Skeletal muscle tissue (tissue), 4 donors: Measurements from ENCODE around the gene HLA-B. TPM values are rescaled to one million over a fixed set of nuclear protein-coding genes. Genes with fewer than 3 reads are reported as not detected.
A peak's percentile ranks its signal among the peaks of the same experiment; 100 is the strongest.
"Not testable (repeated sequence)": the region's sequence is repeated elsewhere in the genome, so short reads cannot be mapped to it uniquely, and the experiment has no call there.

Experiments used
- H3K27ac ChIP-seq: one replicate; pipeline ENCODE4 v1.7.0; 2013; ENCODE audit warnings: mild to moderate bottlenecking, low read depth, low read length, inconsistent platforms
- H3K27me3 ChIP-seq, 3 donors: one replicate each; pipeline ENCODE4 v1.7.0; 2013; ENCODE audit warnings: low read length in 3 of 3; ENCODE audit not compliant: control insufficient read depth in 3 of 3, insufficient read depth in 3 of 3
- H3K36me3 ChIP-seq, 3 donors: one replicate each; pipeline ENCODE4 v1.7.0; 2013; ENCODE audit warnings: low read length in 3 of 3; ENCODE audit not compliant: control insufficient read depth in 3 of 3, insufficient read depth in 3 of 3
- H3K4me1 ChIP-seq, 3 donors: one replicate each; pipeline ENCODE4 v1.7.0; 2013; ENCODE audit warnings: low read length in 3 of 3, mild to moderate bottlenecking in 3 of 3; ENCODE audit not compliant: control insufficient read depth in 3 of 3, insufficient read depth in 3 of 3
- H3K4me3 ChIP-seq, 3 donors: one replicate each; pipeline ENCODE4 v1.7.0; 2013; ENCODE audit warnings: low read length in 3 of 3
- H3K9ac ChIP-seq, 3 donors: one replicate each; pipeline ENCODE4 v1.7.0; 2013; ENCODE audit warnings: low read length in 3 of 3, mild to moderate bottlenecking in 3 of 3, moderate library complexity in 2 of 3, low read depth in 1 of 3
- H3K9me3 ChIP-seq, 3 donors: one replicate each; pipeline ENCODE4 v1.7.0; 2013; ENCODE audit warnings: low read length in 3 of 3; ENCODE audit not compliant: control insufficient read depth in 3 of 3
- total RNA-seq: library from RNA; depleted of rRNA; stranded (reverse); fragments of >200 nt; gene quantifications from one replicate; pipeline ENCODE4 v1.2.3, GENCODE V29; 2014
- donor health status: Osteomylitis.

Gene HLA-B
- total RNA-seq, 1 donor from 2014 or later, result 92.9 TPM

DNA sequence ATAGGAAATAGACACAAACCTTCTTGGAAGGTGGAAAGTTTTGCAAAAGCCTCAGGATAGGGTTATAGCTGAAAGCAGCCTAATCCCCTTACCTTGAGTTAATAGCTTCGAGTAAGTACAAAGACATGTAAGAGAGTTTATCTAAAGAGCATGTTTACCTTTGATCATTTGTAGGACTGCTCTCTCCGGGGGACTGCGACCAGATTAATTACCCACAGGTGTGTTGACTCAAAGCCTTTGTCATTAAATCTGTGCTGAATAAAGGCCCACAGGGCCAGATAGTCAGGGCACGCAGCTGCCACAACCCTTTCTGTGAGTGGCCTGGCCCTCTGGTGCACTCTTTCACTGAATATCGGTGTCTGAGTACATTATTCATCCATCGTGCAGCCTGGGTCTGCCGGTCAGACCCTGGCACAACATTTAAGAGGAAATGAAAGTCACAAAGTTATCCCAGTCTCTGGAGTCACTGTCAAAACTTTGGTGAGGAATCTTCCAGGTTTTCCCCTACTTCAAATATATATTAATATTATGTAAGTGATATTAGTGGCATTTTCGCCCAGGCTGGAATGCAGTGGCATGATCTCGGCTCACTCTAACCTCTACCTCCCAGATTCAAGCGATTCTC is 41.0 kb upstream of the HLA-B start:
- H3K27ac ChIP-seq, result no peak overlapping the region
- H3K4me1 ChIP-seq, result peaks cover 15 to 32% (median 19%) of the 10 kb centered on the region in 3 donors
- no peak overlapping the region for H3K4me3 ChIP-seq
- peaks cover 0 to 3% (median 0%) of the 10 kb centered on the region in 3 donors for H3K27me3 ChIP-seq
- H3K36me3 ChIP-seq, result peaks cover 0 to 3% (median 0%) of the 10 kb centered on the region in 3 donors
- peak overlapping the region in 1 of 3 donors; percentile 2 for H3K9ac ChIP-seq
- H3K9me3 ChIP-seq, result no peaks in the 10 kb centered on the region

DNA sequence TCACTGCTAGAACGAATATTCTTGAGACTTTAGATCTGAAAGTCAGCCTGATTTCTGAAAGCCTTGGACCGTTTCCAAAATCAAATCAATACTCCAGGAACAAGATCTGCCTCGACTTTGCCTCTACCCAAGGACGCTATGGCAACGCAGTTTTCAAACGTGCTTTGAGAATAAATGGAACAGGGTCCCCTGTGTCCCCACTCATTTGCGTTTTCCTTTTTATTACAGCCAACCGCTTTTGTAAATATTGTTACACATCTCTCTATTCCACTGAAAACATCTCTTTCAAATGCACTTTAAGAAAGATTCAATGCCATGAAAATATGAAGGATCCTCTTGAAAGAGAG is 40.1 kb upstream of the HLA-B start:
- H3K27me3 ChIP-seq, H3K27ac ChIP-seq, H3K4me3 ChIP-seq, H3K36me3 ChIP-seq, H3K9me3 ChIP-seq: not testable (repeated sequence)
- Histone ChIP-seq H3K4me1 (peaks cover 6 to 23% (median 14%) of the 10 kb centered on the region in 3 donors), H3K9ac (peak overlapping the region in 1 of 3 donors; percentile 12)

DNA sequence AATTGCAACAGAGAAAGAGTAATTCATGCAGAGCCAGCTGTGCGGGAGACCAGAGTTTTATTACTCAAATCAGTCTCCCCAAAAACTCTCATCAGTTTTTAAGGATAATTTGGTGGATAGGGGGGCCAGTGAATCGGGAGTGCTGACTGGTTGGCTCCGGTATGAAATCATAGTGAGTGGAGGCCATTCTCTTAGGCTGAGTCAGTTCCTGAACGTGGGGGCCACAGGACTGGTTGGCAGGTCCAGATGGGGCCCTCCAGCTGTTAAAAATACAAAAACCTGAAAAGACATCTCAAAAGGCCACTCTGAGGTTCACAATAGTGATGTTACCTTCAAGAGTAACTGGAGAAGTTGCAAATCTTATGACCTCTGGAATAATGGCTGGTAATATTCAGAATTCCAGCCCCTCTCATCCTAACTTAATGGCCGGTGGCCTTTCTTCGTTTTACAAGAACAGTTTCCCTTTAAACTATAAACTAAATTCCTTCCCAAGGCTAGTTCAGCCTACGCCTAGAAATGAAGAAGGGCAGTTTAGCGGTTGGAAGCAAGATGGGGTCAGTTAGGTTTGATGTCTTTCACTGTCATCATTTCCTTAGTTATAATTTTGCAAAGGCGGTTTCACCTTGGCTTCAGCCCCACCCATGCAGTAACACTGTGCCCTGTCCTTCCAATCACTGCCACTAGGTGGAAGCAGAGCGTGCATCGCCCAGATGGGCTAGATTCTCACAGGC is 39.6 kb upstream of the HLA-B start:
- Histone ChIP-seq H3K9ac (peak overlapping the region in 1 of 3 donors; percentile 20), H3K36me3 (peaks cover 0 to 3% (median 0%) of the 10 kb centered on the region in 3 donors)

DNA sequence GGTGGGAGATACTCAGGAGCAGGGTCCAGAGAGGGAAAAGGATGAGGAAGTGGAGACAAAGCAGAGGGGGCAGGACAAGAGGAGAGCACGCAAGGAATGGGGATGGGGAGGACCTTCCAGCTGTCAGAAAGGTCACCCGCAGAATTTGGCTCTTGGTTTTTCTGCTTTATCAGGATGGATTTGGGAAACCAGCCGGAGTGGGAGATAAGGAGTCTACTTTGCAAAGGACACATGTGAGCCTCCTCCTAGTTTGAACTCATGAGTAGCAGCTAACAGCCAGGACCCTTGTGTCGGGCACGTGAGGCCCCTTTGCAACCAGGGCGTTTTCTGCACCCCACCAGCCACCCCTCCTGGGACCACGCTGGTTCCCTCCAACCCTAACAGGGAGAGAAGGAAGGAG is 38.9 kb upstream of the HLA-B start:
- Histone ChIP-seq H3K9me3 (no peaks in the 10 kb centered on the region), H3K27ac (no peak overlapping the region), H3K4me1 (peaks cover 6 to 16% (median 8%) of the 10 kb centered on the region in 3 donors), H3K36me3 (peaks cover 0 to 3% (median 0%) of the 10 kb centered on the region in 3 donors), H3K4me3 (no peak overlapping the region), H3K9ac (no peak overlapping the region), H3K27me3 (peaks cover 0 to 3% (median 0%) of the 10 kb centered on the region in 3 donors)

More for the DNA sequence above, 39.6 kb upstream of the HLA-B start:
- H3K4me3 ChIP-seq, result peak overlapping the region in 1 of 3 donors; percentile 7
- H3K27ac ChIP-seq, result no peak overlapping the region
- H3K4me1 ChIP-seq, result peaks cover 6 to 22% (median 10%) of the 10 kb centered on the region in 3 donors
- peaks cover 0 to 3% (median 0%) of the 10 kb centered on the region in 3 donors for H3K27me3 ChIP-seq
- no peaks in the 10 kb centered on the region for H3K9me3 ChIP-seq

DNA sequence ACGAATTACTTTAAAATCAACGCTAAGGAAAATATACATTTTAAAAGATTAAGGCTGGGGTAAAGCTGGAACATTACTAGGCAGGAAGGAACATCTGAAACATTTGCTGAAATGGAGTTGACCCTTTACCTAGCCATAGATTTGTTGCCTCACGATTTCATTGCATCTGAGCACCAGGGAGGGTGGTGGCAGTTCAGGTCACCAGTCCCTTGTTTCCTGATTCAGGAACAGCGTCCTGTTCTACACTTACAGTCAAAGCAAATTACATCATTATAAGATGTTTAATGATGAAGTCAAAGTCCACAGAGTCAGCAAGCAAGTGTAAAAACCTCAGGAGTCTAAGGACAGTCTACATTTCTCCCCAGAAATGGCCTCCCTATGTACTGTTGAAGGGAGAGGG is 37.4 kb upstream of the HLA-B start:
- Histone ChIP-seq H3K4me3 (no peak overlapping the region), H3K4me1 (peaks cover 3 to 8% (median 8%) of the 10 kb centered on the region in 3 donors), H3K9me3 (no peaks in the 10 kb centered on the region), H3K27me3 (no peaks in the 10 kb centered on the region), H3K27ac (no peak overlapping the region), H3K9ac (no peak overlapping the region), H3K36me3 (peaks cover 0 to 3% (median 0%) of the 10 kb centered on the region in 3 donors)

DNA sequence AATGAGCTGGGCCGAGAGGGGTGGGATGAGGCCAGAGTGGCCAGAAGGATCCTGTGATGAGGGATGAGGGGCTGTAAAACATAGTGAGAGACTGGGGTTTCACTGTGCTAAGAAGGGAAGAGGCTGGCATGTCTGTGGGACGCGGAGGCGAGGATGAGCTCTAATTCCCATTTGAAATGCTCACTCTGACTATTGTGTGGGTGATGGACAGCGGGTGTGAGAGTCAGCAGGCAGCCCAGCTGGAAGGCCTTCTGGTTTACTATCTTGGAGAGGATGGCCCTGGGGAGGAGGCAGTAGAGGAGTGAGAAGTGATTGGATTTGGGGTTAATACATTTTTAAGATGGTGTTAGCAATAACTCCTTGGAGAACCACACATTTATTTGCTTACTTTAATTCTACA is 37.0 kb upstream of the HLA-B start:
- Histone ChIP-seq H3K27ac (no peak overlapping the region), H3K27me3 (no peaks in the 10 kb centered on the region), H3K4me3 (no peak overlapping the region), H3K9ac (no peak overlapping the region), H3K9me3 (no peaks in the 10 kb centered on the region), H3K36me3 (peaks cover 0 to 3% (median 0%) of the 10 kb centered on the region in 3 donors), H3K4me1 (peaks cover 3 to 8% (median 8%) of the 10 kb centered on the region in 3 donors)

DNA sequence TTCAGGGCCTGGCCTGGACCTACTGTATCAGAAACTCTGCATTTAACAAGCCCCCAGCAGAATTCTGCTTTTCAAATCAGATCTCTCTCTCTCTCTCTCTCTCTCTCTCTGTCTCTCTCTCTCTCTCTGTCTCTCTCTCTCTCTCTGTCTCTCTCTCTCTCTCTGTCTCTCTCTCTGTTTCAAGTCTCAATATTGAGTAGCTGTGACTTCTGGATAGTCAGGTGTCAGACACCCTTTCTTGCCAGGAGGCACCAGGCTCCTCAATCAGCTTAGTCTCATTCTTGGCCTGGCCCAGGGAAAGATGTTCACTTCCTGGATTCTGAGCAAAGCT is 32.8 kb upstream of the HLA-B start:
- not testable (repeated sequence) for H3K4me3 ChIP-seq, H3K27ac ChIP-seq, H3K9ac ChIP-seq, H3K9me3 ChIP-seq, H3K36me3 ChIP-seq, H3K27me3 ChIP-seq, H3K4me1 ChIP-seq

DNA sequence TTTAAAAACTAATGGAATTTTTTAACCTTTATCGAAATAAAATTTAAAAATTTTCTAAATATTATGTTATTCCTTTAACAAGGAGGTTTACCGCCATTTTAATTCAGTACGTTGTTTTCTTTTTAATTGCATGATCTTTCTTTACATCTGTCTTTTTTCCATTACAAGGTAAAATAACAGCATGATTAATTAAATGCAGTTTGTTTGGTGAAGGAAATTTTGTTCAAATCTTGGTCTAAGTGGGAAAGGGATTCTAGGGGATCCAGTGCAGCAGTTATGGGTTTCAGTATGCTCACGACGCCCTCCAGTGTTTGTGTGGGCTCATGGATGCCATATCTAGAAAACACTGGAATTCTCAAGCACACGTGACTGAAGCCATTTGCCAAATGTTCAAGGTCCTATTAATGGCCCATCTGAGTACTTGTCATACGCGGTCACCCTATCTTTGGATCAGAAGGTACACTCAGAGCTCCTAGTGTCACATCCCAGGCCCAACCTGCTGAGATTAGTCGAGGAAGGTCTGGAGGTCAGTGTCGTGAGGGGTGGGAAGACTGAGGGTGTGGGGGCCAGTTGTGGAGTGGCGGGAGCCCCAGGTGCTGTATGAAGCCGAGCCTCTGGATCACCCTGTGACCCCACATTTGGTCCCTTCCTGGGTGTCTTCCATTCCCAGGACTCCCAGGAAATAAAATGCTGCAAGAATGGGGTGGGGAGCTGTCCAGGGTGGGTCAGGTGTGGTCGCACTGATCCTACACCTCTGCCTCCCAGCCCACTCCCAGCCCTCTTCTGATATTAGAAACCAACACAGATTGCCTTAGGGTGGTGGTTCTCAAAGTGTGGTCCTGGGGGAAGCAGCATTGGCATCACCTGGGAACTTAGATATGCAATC is 32.2 kb upstream of the HLA-B start:
- not testable (repeated sequence) for H3K4me1 ChIP-seq, H3K27me3 ChIP-seq, H3K9ac ChIP-seq

DNA sequence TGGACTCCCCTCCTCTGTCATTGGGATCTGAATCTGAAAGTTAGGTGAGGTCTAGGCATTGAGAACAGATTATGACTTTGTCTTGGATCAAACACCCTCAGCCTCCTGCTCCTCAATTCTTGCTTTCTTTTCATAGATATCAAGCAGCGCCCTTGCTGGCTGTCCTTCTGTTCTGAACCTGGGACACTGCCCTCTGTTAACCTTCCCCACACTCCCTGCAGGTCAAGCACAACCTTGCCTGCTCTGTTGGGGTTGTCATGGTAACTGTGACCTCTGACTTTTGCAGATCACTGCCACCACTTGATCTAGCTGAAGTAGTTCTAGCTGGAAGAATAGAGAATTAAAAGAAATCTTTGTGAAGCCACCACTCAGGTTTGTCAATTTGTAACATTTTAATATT is 30.0 kb upstream of the HLA-B start:
- no peak overlapping the region for H3K9ac ChIP-seq
- H3K27ac ChIP-seq, result no peak overlapping the region
- H3K36me3 ChIP-seq, result no peaks in the 10 kb centered on the region
- no peaks in the 10 kb centered on the region for H3K4me1 ChIP-seq
- H3K9me3 ChIP-seq, result no peaks in the 10 kb centered on the region
- peaks cover 0 to 4% (median 0%) of the 10 kb centered on the region in 3 donors for H3K27me3 ChIP-seq
- H3K4me3 ChIP-seq, result no peak overlapping the region

More for the DNA sequence above, 32.2 kb upstream of the HLA-B start:
- not testable (repeated sequence) for H3K9me3 ChIP-seq, H3K4me3 ChIP-seq, H3K27ac ChIP-seq, H3K36me3 ChIP-seq

DNA sequence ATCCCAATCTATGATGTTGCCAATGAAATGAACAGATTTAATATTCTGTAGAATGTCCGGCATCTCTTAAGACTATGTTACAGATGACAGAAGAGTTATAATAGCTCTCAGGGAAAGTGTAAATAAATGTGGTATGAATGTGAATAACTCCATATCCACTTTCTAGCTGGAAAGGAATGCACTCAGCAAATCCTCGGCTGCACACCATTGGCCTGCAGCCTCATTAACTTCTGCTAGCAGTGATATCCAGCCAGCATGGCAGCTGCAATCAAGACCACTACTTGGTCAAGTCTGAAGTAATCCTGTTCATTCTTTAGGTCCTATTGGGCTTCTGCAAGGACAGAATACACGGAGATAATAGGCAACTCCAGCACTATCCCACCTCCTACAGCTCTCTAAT is 29.1 kb upstream of the HLA-B start:
- H3K9ac ChIP-seq, result no peak overlapping the region
- H3K27ac ChIP-seq, result no peak overlapping the region
- peaks cover 0 to 4% (median 0%) of the 10 kb centered on the region in 3 donors for H3K27me3 ChIP-seq
- H3K4me3 ChIP-seq, result no peak overlapping the region
- H3K4me1 ChIP-seq, result no peaks in the 10 kb centered on the region
- no peaks in the 10 kb centered on the region for H3K9me3 ChIP-seq
- H3K36me3 ChIP-seq, result no peaks in the 10 kb centered on the region
